ENCODE measurements around the gene SPTBN1.

The SPTBN1 gene

GRCh38 chr2:54438271-54438670 lies 17.9 kb upstream of the SPTBN1 start:
- in situ Hi-C loops (cut with HindIII; ENCODE audit: low pct_unique_long_range_greater_than_20kb, low sequenced_read_pairs), result no loop called here
- TF ChIP-seq JUND (IDR thresholded peaks at IDR 0.05; ENCODE audit: low read depth), result no peak
- no peak for DNase-seq (ENCODE audit: low read depth in 1 of 2, low spot score in 1 of 2)

GRCh38 chr2:54439582-54439981 lies 16.5 kb upstream of the SPTBN1 start:
- DNase-seq (ENCODE audit: low read depth in 1 of 2, low spot score in 1 of 2), result no peak
- in situ Hi-C loops (cut with HindIII; ENCODE audit: low pct_unique_long_range_greater_than_20kb, low sequenced_read_pairs), result no loop called here
- TF ChIP-seq JUND (IDR thresholded peaks at IDR 0.05; ENCODE audit: low read depth), result no peak

- DNase-seq (ENCODE audit: low read depth in 1 of 2, low spot score in 1 of 2), result no peak
- in situ Hi-C loops (cut with HindIII; ENCODE audit: low pct_unique_long_range_greater_than_20kb, low sequenced_read_pairs), result no loop called here
- no peak for TF ChIP-seq JUND (IDR thresholded peaks at IDR 0.05; ENCODE audit: low read depth)
Observed at GRCh38 chr2:54440050-54440449, 16.1 kb upstream of the SPTBN1 start.

- no peak for DNase-seq (ENCODE audit: low read depth in 1 of 2, low spot score in 1 of 2)
- no peak for TF ChIP-seq JUND (IDR thresholded peaks at IDR 0.05; ENCODE audit: low read depth)
- in situ Hi-C loops (cut with HindIII; ENCODE audit: low pct_unique_long_range_greater_than_20kb, low sequenced_read_pairs), result no loop called here
Observed at GRCh38 chr2:54444503-54444902, 11.6 kb upstream of the SPTBN1 start.

- in situ Hi-C loops (cut with HindIII; ENCODE audit: low pct_unique_long_range_greater_than_20kb, low sequenced_read_pairs), result no loop called here
- no peak for DNase-seq (ENCODE audit: low read depth in 1 of 2, low spot score in 1 of 2)
- TF ChIP-seq JUND (IDR thresholded peaks at IDR 0.05; ENCODE audit: low read depth), result no peak
Observed at GRCh38 chr2:54446122-54446521, 10.0 kb upstream of the SPTBN1 start.

- no peak for DNase-seq (ENCODE audit: low read depth in 1 of 2, low spot score in 1 of 2)
- in situ Hi-C loops (cut with HindIII; ENCODE audit: low pct_unique_long_range_greater_than_20kb, low sequenced_read_pairs), result no loop called here
- no peak for TF ChIP-seq JUND (IDR thresholded peaks at IDR 0.05; ENCODE audit: low read depth)
Observed at GRCh38 chr2:54446625-54447024, 9.5 kb upstream of the SPTBN1 start.

- no peak for TF ChIP-seq JUND (IDR thresholded peaks at IDR 0.05; ENCODE audit: low read depth)
- DNase-seq (ENCODE audit: low read depth in 1 of 2, low spot score in 1 of 2), result no peak
- in situ Hi-C loops (cut with HindIII; ENCODE audit: low pct_unique_long_range_greater_than_20kb, low sequenced_read_pairs), result no loop called here
Observed at GRCh38 chr2:54454548-54455130, 1.5 kb upstream of the SPTBN1 start.

GRCh38 chr2:54455131-54455562 lies 980 bp upstream of the SPTBN1 start:
- in situ Hi-C loops (cut with HindIII; ENCODE audit: low pct_unique_long_range_greater_than_20kb, low sequenced_read_pairs), result no loop called here
- no peak for TF ChIP-seq JUND (IDR thresholded peaks at IDR 0.05; ENCODE audit: low read depth)
- DNase-seq (ENCODE audit: low read depth in 1 of 2, low spot score in 1 of 2), result peak in 1 of 2 experiments; percentile 12

GRCh38 chr2:54456362-54456611 lies 160 bp downstream of the SPTBN1 start:
- no peak for TF ChIP-seq JUND (IDR thresholded peaks at IDR 0.05; ENCODE audit: low read depth)
- in situ Hi-C loops (cut with HindIII; ENCODE audit: low pct_unique_long_range_greater_than_20kb, low sequenced_read_pairs), result no loop called here
- no peak for DNase-seq (ENCODE audit: low read depth in 1 of 2, low spot score in 1 of 2)

- TF ChIP-seq JUND (IDR thresholded peaks at IDR 0.05; ENCODE audit: low read depth), result no peak
- in situ Hi-C loops (cut with HindIII; ENCODE audit: low pct_unique_long_range_greater_than_20kb, low sequenced_read_pairs), result no loop called here
- DNase-seq (ENCODE audit: low read depth in 1 of 2, low spot score in 1 of 2), result peak; percentile 6 to 16
Observed at GRCh38 chr2:54456612-54457322, 640 bp downstream of the SPTBN1 start.

GRCh38 chr2:54457323-54458023 lies 1.3 kb downstream of the SPTBN1 start:
- in situ Hi-C loops (cut with HindIII; ENCODE audit: low pct_unique_long_range_greater_than_20kb, low sequenced_read_pairs), result no loop called here
- no peak for DNase-seq (ENCODE audit: low read depth in 1 of 2, low spot score in 1 of 2)
- no peak for TF ChIP-seq JUND (IDR thresholded peaks at IDR 0.05; ENCODE audit: low read depth)

- DNase-seq (ENCODE audit: low read depth in 1 of 2, low spot score in 1 of 2), result no peak
- in situ Hi-C loops (cut with HindIII; ENCODE audit: low pct_unique_long_range_greater_than_20kb, low sequenced_read_pairs), result no loop called here
- no peak for TF ChIP-seq JUND (IDR thresholded peaks at IDR 0.05; ENCODE audit: low read depth)
Observed at GRCh38 chr2:54459037-54459441, 2.9 kb downstream of the SPTBN1 start.

GRCh38 chr2:54461261-54461660 lies 5.1 kb downstream of the SPTBN1 start:
- TF ChIP-seq JUND (IDR thresholded peaks at IDR 0.05; ENCODE audit: low read depth), result no peak
- in situ Hi-C loops (cut with HindIII; ENCODE audit: low pct_unique_long_range_greater_than_20kb, low sequenced_read_pairs), result no loop called here
- DNase-seq (ENCODE audit: low read depth in 1 of 2, low spot score in 1 of 2), result no peak

Data from T47D (cell line).